ENCODE results near the gene FAM53B. TPM values are rescaled to one million over a fixed set of nuclear protein-coding genes. Genes with fewer than 3 reads are reported as not detected.
A peak's percentile ranks its signal among the peaks of the same experiment; 100 is the strongest.

FAM53B gene
- total RNA-seq, 1 experiment from 2014 or later, result 9.4 TPM

- Histone ChIP-seq H3K4me1 (peaks cover 29% of the 10 kb centered on the region), H3K9me3 (replicated peaks) (no peaks in the 10 kb centered on the region), H3K27me3 (no peaks in the 10 kb centered on the region), H3K36me3 (peaks cover 2% of the 10 kb centered on the region; the same call in 1 of the 2 replicates), H3K27ac (peak overlapping the region; percentile 32; the same call in 1 of the 2 replicates), H3K4me3 (no peak overlapping the region)
- DNase-seq, result no peak
These were observed 63.5 kb downstream of the FAM53B start for GRCh38 chr10:124680675-124681074.

- DNase-seq, result no peak
- no peaks in the 10 kb centered on the region for H3K27me3 ChIP-seq
- peaks cover 27% of the 10 kb centered on the region for H3K4me1 ChIP-seq
- no peaks in the 10 kb centered on the region for H3K9me3 ChIP-seq (replicated peaks)
- H3K27ac ChIP-seq, result no peak overlapping the region
- no peak overlapping the region for H3K4me3 ChIP-seq
- peaks cover 2% of the 10 kb centered on the region; the same call in 1 of the 2 replicates for H3K36me3 ChIP-seq
These were observed 64.8 kb downstream of the FAM53B start for GRCh38 chr10:124679401-124679800.

GRCh38 chr10:124678557-124679240 lies 65.5 kb downstream of the FAM53B start:
- Histone ChIP-seq H3K27me3 (no peaks in the 10 kb centered on the region), H3K4me3 (no peak overlapping the region), H3K36me3 (peaks cover 2% of the 10 kb centered on the region; the same call in 1 of the 2 replicates), H3K4me1 (peaks cover 25% of the 10 kb centered on the region), H3K9me3 (replicated peaks) (no peaks in the 10 kb centered on the region), H3K27ac (no peak overlapping the region)
- DNase-seq, result no peak

GRCh38 chr10:124677749-124678556 lies 66.2 kb downstream of the FAM53B start:
- Histone ChIP-seq H3K4me1 (peaks cover 31% of the 10 kb centered on the region), H3K27ac (no peak overlapping the region)

GRCh38 chr10:124677293-124677699 lies 66.9 kb downstream of the FAM53B start:
- Histone ChIP-seq H3K9me3 (replicated peaks) (no peaks in the 10 kb centered on the region), H3K27ac (peak overlapping the region; percentile 48), H3K27me3 (no peaks in the 10 kb centered on the region), H3K4me1 (peaks cover 36% of the 10 kb centered on the region), H3K4me3 (no peak overlapping the region), H3K36me3 (peaks cover 2% of the 10 kb centered on the region; the same call in 1 of the 2 replicates)
- DNase-seq, result no peak

More at GRCh38 chr10:124677749-124678556, 66.2 kb downstream of the FAM53B start:
- Histone ChIP-seq H3K9me3 (replicated peaks) (no peaks in the 10 kb centered on the region), H3K36me3 (peaks cover 2% of the 10 kb centered on the region; the same call in 1 of the 2 replicates), H3K4me3 (no peak overlapping the region), H3K27me3 (no peaks in the 10 kb centered on the region)
- DNase-seq, result no peak

GRCh38 chr10:124676416-124677062 lies 67.6 kb downstream of the FAM53B start:
- H3K9me3 ChIP-seq (replicated peaks), result no peaks in the 10 kb centered on the region
- H3K27ac ChIP-seq, result peak overlapping the region; percentile 48
- no peaks in the 10 kb centered on the region for H3K27me3 ChIP-seq
- H3K4me3 ChIP-seq, result no peak overlapping the region
- peaks cover 42% of the 10 kb centered on the region for H3K4me1 ChIP-seq
- peak; percentile 80 to 83 for DNase-seq
- H3K36me3 ChIP-seq, result peaks cover 2% of the 10 kb centered on the region; the same call in 1 of the 2 replicates

- H3K4me1 ChIP-seq, result peaks cover 46% of the 10 kb centered on the region
- H3K27me3 ChIP-seq, result no peaks in the 10 kb centered on the region
- peak overlapping the region; percentile 48 for H3K27ac ChIP-seq
- H3K4me3 ChIP-seq, result no peak overlapping the region
- H3K9me3 ChIP-seq (replicated peaks), result no peaks in the 10 kb centered on the region
- H3K36me3 ChIP-seq, result no peaks in the 10 kb centered on the region
- no peak for DNase-seq
These were observed 68.4 kb downstream of the FAM53B start for GRCh38 chr10:124675824-124676223.

GRCh38 chr10:124675261-124675660 lies 68.9 kb downstream of the FAM53B start:
- Histone ChIP-seq H3K27ac (no peak overlapping the region), H3K27me3 (no peaks in the 10 kb centered on the region), H3K36me3 (no peaks in the 10 kb centered on the region), H3K4me3 (no peak overlapping the region), H3K4me1 (peaks cover 47% of the 10 kb centered on the region), H3K9me3 (replicated peaks) (no peaks in the 10 kb centered on the region)
- DNase-seq, result no peak

GRCh38 chr10:124674768-124675222 lies 69.4 kb downstream of the FAM53B start:
- no peak for DNase-seq
- Histone ChIP-seq H3K27me3 (no peaks in the 10 kb centered on the region), H3K4me3 (no peak overlapping the region), H3K36me3 (no peaks in the 10 kb centered on the region), H3K9me3 (replicated peaks) (no peaks in the 10 kb centered on the region), H3K27ac (no peak overlapping the region), H3K4me1 (peaks cover 47% of the 10 kb centered on the region)

- Histone ChIP-seq H3K27me3 (no peaks in the 10 kb centered on the region), H3K27ac (peak overlapping the region; percentile 97), H3K36me3 (no peaks in the 10 kb centered on the region), H3K4me3 (peak overlapping the region; percentile 12), H3K9me3 (replicated peaks) (no peaks in the 10 kb centered on the region), H3K4me1 (peaks cover 44% of the 10 kb centered on the region)
- DNase-seq, result peak; percentile 94 to 97
These were observed 72.0 kb downstream of the FAM53B start for GRCh38 chr10:124672181-124672638.

- Histone ChIP-seq H3K36me3 (no peaks in the 10 kb centered on the region), H3K27ac (peak overlapping the region; percentile 97), H3K4me3 (peak overlapping the region; percentile 12), H3K9me3 (replicated peaks) (no peaks in the 10 kb centered on the region), H3K27me3 (no peaks in the 10 kb centered on the region), H3K4me1 (peaks cover 37% of the 10 kb centered on the region)
- DNase-seq, result peak; percentile 76 to 77
These were observed 72.6 kb downstream of the FAM53B start for GRCh38 chr10:124671486-124672075.

- H3K9me3 ChIP-seq (replicated peaks), result no peaks in the 10 kb centered on the region
- no peaks in the 10 kb centered on the region for H3K27me3 ChIP-seq
- no peak for DNase-seq
- peaks cover 30% of the 10 kb centered on the region for H3K4me1 ChIP-seq
- H3K36me3 ChIP-seq, result no peaks in the 10 kb centered on the region
- no peak overlapping the region for H3K4me3 ChIP-seq
- H3K27ac ChIP-seq, result peak overlapping the region; percentile 97
These were observed 73.3 kb downstream of the FAM53B start for GRCh38 chr10:124670849-124671248.

GRCh38 chr10:124669824-124670654 lies 74.1 kb downstream of the FAM53B start:
- Histone ChIP-seq H3K4me3 (no peak overlapping the region), H3K4me1 (peaks cover 28% of the 10 kb centered on the region), H3K27ac (no peak overlapping the region), H3K36me3 (no peaks in the 10 kb centered on the region), H3K27me3 (no peaks in the 10 kb centered on the region), H3K9me3 (replicated peaks) (no peaks in the 10 kb centered on the region)
- no peak for DNase-seq

Measured in SJCRH30 (cell line).